Effector memory CD8-positive, alpha-beta T cell (primary cell): ENCODE data around the gene IQSEC1.
A peak's percentile ranks its signal among the peaks of the same experiment; 100 is the strongest.

Source experiments
- ATAC-seq: fragments of 150-1000 bp; cut with Tn5 transposase; replicated peaks from 2 replicates; pipeline ENCODE4 v1.10.0; 2021; ENCODE audit warnings: mild to moderate bottlenecking, moderate library complexity
- DNase-seq, 3 experiments: peaks; one replicate each; pipeline ENCODE4 v3.0.0; 2021
- H3K27ac Mint-ChIP-seq, 2 donors: one replicate each; pipeline ENCODE4 v1.8.0; 2022; ENCODE audit warnings: mild to moderate bottlenecking in 2 of 2, mixed read lengths in 2 of 2, moderate library complexity in 2 of 2
- H3K27me3 Mint-ChIP-seq, 2 donors: one replicate each; pipeline ENCODE4 v1.8.0; 2022; ENCODE audit warnings: mixed read lengths in 2 of 2
- H3K36me3 Mint-ChIP-seq: one replicate; pipeline ENCODE4 v1.8.0; 2022; ENCODE audit warnings: mild to moderate bottlenecking, moderate library complexity, mixed read lengths; ENCODE audit not compliant: insufficient read depth
- H3K4me1 Mint-ChIP-seq, 2 donors: one replicate each; pipeline ENCODE4 v1.8.0; 2022; ENCODE audit warnings: low read depth in 2 of 2, mixed read lengths in 2 of 2
- H3K4me3 Mint-ChIP-seq, 2 donors: one replicate each; pipeline ENCODE4 v1.8.0; 2022; ENCODE audit warnings: mild to moderate bottlenecking in 2 of 2, mixed read lengths in 2 of 2, moderate library complexity in 2 of 2
- H3K9me3 Mint-ChIP-seq, 2 donors: one replicate each; pipeline ENCODE4 v1.8.0; 2022; ENCODE audit warnings: mixed read lengths in 2 of 2

IQSEC1 gene

DNA sequence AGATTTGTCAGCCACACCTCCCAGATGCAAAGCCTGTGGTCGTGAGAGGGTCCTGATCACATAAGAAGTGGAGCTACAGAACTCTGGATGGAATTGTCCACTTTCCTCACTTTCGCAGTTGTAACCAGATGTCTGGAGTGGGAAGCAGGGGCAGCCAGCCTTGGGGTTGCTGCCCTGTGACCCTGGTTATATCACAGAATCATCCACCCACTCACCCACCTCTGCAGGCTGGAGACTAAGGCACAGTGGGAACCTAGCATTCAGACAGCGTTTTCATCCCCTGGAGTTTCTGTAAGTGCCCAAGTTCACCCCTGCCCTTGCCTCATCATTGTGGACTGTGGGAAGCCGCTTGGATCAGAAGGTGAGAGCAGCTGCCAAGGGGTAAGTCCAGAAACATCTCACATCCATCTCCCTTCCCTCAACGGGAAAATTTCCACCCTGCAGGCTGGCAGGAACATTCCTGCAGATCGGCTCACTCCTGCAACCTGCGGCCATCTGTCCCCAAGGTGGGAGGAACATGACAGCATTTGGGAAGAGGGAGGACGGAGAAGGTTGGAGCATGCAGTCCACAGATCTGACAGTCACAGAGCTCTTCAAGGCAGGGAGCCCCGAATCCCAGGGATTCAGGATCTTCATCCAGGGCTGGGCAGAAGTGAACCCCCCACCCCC is 2.9 kb upstream of the IQSEC1 start:
- no peak overlapping the region for H3K27ac Mint-ChIP-seq
- DNase-seq (no peak), ATAC-seq (no peak)
- no peak overlapping the region for H3K4me3 Mint-ChIP-seq
- peaks cover 24 to 25% of the 10 kb centered on the region in 2 donors for H3K4me1 Mint-ChIP-seq
- H3K27me3 Mint-ChIP-seq = peaks cover 7 to 27% of the 10 kb centered on the region in 2 donors
- peaks cover 7% of the 10 kb centered on the region for H3K36me3 Mint-ChIP-seq
- H3K9me3 Mint-ChIP-seq = no peaks in the 10 kb centered on the region

DNA sequence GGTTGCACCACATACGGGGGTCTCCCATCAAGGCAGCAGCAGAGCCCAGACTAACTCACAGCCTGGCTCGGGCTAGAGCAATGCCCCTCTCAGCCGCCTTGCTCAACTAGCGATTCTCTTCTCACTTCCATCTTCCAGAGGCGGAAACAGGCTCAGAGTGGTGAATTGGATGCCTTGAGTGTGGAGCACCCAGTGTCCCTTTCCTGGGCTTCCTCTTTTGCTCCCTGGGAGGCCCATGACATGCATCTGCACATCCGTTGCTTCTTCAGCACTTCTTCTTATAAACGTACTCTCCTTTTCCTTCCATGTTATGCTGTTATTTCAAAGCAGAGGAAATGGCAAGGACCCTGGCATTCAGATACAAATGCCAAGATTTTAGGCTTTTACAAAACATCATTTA is 2.1 kb upstream of the IQSEC1 start:
- no peaks in the 10 kb centered on the region for H3K9me3 Mint-ChIP-seq
- DNase-seq (no peak), ATAC-seq (no peak)
- no peak overlapping the region for H3K27ac Mint-ChIP-seq
- peaks cover 7% of the 10 kb centered on the region for H3K36me3 Mint-ChIP-seq
- peaks cover 28 to 29% of the 10 kb centered on the region in 2 donors for H3K4me1 Mint-ChIP-seq
- peaks cover 7 to 25% of the 10 kb centered on the region in 2 donors for H3K27me3 Mint-ChIP-seq
- H3K4me3 Mint-ChIP-seq = no peak overlapping the region

DNA sequence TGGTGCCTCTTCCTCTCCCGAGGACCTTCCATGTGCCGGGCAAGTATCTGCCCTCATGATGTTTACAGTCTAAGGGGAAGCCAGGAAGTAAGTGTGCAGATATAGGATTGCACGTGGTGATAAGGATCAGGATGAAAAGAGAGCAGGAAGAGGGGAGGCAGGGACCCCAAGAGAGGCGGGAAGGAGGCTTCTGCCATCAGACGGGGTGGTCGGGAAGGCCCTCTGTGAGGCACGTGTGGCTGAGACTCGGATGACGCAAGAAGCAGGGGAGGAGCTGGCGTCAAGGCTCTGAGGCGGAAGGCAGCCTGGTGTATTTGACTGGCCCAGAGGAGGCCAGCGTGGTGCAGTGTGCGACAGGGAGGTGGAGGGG is 762 bp upstream of the IQSEC1 start:
- H3K36me3 Mint-ChIP-seq = peaks cover 9% of the 10 kb centered on the region
- ATAC-seq = no peak
- H3K4me1 Mint-ChIP-seq = peaks cover 40 to 41% of the 10 kb centered on the region in 2 donors
- H3K4me3 Mint-ChIP-seq = peak overlapping the region; percentile 77 to 78
- DNase-seq = no peak
- H3K27me3 Mint-ChIP-seq = peaks cover 7 to 17% of the 10 kb centered on the region in 2 donors
- peak overlapping the region; percentile 83 to 93 for H3K27ac Mint-ChIP-seq
- no peaks in the 10 kb centered on the region for H3K9me3 Mint-ChIP-seq

DNA sequence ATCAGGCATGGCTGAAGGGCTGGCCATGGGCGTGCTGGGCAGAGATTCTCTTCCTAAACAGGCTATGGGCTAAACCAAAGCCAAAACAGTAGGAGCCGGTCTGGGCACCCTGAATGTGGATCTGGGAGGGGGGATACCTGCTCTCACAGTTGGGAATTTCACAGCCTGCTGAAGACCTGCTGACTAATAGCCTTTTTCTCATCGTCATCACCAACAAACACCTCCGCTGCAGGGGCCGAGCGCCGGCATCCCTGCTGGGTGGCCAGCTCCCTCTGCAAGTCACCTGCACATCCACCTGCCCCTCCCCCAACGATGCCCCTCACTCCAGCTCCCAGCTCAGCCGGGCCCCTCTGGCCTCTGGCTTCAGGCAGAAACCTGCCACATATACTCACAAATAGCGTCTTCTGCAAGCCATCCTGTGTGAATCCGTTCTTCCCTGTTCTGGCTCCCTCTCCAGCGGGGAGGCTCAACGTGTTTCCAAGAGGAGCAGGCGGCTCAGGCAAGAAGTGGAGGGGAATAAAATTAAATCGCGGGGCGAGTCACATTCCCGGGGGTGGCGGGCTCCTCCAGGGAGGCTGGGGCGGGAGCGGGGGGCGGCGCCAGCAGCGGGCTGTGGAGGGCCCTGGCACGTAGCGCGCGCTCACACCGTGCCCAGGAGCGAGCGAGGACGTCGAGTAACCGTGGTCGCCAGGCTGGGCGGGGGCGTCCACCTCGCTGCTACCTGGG is 466 bp downstream of the IQSEC1 start:
- Mint-ChIP-seq H3K27ac (peak overlapping the region; percentile 83 to 93), H3K36me3 (peaks cover 9% of the 10 kb centered on the region), H3K27me3 (peaks cover 7 to 17% of the 10 kb centered on the region in 2 donors), H3K4me1 (peaks cover 36 to 41% of the 10 kb centered on the region in 2 donors), H3K4me3 (peak overlapping the region; percentile 77 to 78), H3K9me3 (no peaks in the 10 kb centered on the region)
- ATAC-seq (peak; percentile 46), DNase-seq (no peak)

DNA sequence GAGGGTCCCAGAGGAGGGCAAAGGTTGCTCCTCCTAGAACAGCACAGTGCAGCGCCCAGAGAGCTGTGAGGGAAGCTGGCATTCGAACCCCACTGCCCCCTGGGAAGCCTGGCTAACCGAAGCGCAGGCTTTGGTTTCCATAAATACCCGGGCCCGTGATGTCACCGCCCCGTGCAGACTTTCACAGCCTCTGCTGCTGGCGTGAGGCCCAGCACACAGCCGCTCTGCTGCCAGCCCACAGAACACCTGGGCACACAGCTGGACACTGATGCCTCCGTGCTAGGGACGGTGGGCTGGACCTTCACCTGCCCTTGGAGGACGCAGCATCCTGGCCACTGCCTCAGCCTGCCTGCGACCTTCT is 1.0 kb downstream of the IQSEC1 start:
- Mint-ChIP-seq H3K4me1 (peaks cover 35 to 42% of the 10 kb centered on the region in 2 donors), H3K9me3 (no peaks in the 10 kb centered on the region), H3K27ac (peak overlapping the region; percentile 83 to 93)

DNA sequence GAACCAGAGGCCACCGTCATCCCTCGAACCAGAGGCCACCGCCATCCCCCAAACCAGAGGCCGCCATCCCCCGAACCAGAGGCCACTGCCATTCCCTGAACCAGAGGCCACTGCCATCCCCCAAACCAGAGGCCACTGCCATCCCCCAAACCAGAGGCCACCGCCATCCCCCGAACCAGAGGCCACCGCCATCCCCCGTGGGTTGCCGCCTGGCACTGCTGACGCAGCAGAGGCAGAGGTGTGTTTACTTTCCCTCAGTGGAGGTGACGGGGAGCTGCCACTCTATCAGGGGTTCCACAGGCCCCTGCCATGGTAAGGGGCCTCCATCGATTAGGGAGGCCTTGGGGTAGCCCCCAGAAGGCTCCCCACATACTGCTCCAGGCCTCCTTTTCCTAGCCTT is 1.5 kb downstream of the IQSEC1 start:
- ATAC-seq = no peak
- Mint-ChIP-seq H3K4me1 (peaks cover 35 to 43% of the 10 kb centered on the region in 2 donors), H3K9me3 (no peaks in the 10 kb centered on the region), H3K27ac (peak overlapping the region in 1 of 2 donors; percentile 93), H3K4me3 (peak overlapping the region in 1 of 2 donors; percentile 77), H3K36me3 (peaks cover 9% of the 10 kb centered on the region), H3K27me3 (peaks cover 7 to 17% of the 10 kb centered on the region in 2 donors)
- no peak for DNase-seq

More for the DNA sequence above, 1.0 kb downstream of the IQSEC1 start:
- DNase-seq = no peak
- ATAC-seq = no peak
- Mint-ChIP-seq H3K36me3 (peaks cover 9% of the 10 kb centered on the region), H3K4me3 (peak overlapping the region; percentile 77 to 78), H3K27me3 (peaks cover 7 to 17% of the 10 kb centered on the region in 2 donors)

DNA sequence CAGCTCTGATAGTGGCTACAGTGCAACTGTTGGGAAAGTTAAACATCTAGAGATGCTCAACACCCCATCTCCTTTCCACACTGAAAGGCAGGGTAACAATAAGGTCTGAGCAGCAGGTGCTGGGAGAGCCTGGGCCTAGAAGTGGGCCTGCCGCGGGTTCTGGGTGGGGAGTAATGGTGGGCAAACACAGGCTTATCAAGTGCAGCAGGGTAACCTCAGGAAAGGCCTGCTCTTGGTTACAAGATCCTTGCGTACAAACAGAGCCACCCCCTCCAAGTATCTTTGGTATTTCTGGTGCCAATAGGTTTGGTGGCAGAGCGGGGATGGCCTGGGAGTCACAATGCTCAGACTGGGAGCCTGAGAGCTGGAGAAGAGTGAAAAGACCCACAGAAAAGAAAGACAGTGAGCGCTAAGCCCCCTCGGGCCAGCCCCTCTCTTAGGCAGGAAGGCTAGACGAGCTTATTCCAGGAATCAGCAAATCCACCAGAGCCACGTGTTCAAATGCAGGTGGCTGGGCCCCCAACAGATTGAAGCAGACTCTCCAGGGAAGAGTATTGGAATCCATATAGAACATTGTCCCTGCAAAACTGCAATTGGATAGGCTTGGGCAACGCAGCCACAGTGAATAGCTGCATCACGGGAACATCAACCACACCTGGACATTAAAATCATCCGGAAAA is 2.7 kb downstream of the IQSEC1 start:
- H3K27ac Mint-ChIP-seq = peak overlapping the region; percentile 89 to 92
- H3K36me3 Mint-ChIP-seq = peaks cover 9% of the 10 kb centered on the region
- peaks cover 7 to 17% of the 10 kb centered on the region in 2 donors for H3K27me3 Mint-ChIP-seq
- H3K4me3 Mint-ChIP-seq = peak overlapping the region; percentile 45 to 75
- ATAC-seq = no peak
- DNase-seq = no peak
- H3K4me1 Mint-ChIP-seq = peaks cover 35 to 52% of the 10 kb centered on the region in 2 donors
- H3K9me3 Mint-ChIP-seq = no peaks in the 10 kb centered on the region

DNA sequence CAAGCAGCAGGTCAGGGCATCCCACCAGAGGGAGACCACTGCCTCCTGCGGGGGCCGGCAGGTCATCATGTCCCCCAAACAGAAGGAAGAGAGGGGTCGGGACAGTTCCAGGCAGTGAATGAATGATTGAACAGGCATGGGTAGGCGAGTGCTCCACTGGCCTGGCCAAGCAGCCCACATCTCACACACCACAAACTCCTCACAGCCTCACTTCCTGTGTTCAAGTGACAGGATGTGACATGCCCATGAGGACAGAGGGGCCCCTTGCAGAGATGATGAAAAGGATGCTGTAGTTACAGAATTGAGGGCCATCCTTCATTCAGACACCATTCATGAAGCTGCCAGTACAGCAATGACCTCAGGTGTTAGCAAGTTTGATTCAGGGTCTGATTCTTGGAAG is 3.7 kb downstream of the IQSEC1 start:
- peak; percentile 81 for ATAC-seq
- H3K4me1 Mint-ChIP-seq = peaks cover 35 to 56% of the 10 kb centered on the region in 2 donors
- peak overlapping the region; percentile 65 to 75 for H3K4me3 Mint-ChIP-seq
- H3K27me3 Mint-ChIP-seq = peaks cover 7 to 11% of the 10 kb centered on the region in 2 donors
- peak overlapping the region; percentile 89 to 92 for H3K27ac Mint-ChIP-seq
- peaks cover 9% of the 10 kb centered on the region for H3K36me3 Mint-ChIP-seq
- DNase-seq = peak; percentile 53 to 57 (median 57)
- no peaks in the 10 kb centered on the region for H3K9me3 Mint-ChIP-seq

DNA sequence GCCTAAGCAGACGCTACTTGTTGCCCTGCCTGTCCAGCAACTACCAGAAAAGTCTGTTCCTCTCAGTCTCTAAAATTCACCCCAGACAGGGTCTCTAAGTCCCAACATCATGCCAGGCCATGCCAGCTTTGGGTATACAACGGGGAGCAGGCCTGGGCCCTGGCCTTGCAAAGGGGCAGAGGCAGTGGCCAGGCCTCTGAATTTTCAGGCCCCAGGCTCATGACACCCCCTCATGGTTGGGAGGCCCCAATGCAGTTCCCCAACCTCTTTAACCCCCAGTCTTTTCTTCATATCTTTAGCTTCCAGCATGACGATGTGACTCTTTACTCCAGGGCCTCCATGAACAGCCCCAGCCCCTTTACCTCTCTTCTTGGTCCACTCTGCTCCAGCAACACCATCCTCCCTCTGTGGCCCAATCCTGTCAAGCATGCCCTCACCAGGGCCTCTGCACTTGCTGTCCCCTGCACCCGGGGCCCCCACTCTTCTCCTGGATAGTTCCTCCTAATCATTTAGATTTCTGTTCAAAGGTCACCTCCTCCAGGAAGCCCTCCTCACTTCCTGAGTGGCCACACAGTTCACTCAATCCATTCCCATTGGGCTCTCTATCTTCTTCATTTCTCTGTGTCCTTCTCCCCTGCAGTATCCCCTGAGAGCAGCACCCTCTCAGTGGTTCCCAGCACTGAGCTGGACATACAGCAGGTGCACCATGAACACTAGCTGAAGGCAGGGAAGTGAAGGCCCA is 4.8 kb downstream of the IQSEC1 start:
- no peak for ATAC-seq
- peaks cover 9% of the 10 kb centered on the region for H3K36me3 Mint-ChIP-seq
- DNase-seq = no peak
- H3K27ac Mint-ChIP-seq = peak overlapping the region; percentile 89 to 92
- peak overlapping the region in 1 of 2 donors; percentile 13 for H3K4me3 Mint-ChIP-seq
- no peaks in the 10 kb centered on the region for H3K9me3 Mint-ChIP-seq
- peaks cover 28 to 50% of the 10 kb centered on the region in 2 donors for H3K4me1 Mint-ChIP-seq
- H3K27me3 Mint-ChIP-seq = peaks cover 0 to under 1% of the 10 kb centered on the region in 2 donors

DNA sequence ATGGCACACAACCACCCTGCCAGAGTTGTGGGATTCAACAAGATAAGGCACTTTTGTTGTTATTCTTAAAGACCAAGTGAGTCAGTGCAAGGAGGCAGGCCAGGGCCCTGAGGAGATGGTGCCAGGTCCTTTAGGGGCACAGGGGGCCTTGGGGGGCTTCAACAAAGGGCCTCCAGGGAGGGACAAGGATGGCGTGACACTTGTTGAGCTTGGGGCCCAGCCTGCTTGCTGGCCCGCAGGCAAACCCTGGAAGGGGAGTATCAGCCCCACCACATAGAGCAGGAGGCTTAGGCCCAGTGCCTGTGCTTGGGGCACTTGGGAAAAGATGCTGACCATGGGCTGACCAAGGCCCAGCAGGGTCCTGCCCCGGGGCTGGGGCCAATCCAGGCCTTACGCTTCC is 5.5 kb downstream of the IQSEC1 start:
- Mint-ChIP-seq H3K4me1 (peaks cover 31 to 48% of the 10 kb centered on the region in 2 donors), H3K36me3 (peaks cover 6% of the 10 kb centered on the region), H3K27ac (peak overlapping the region in 1 of 2 donors; percentile 89), H3K4me3 (no peak overlapping the region), H3K9me3 (no peaks in the 10 kb centered on the region), H3K27me3 (no peaks in the 10 kb centered on the region)
- DNase-seq = no peak
- ATAC-seq = no peak

DNA sequence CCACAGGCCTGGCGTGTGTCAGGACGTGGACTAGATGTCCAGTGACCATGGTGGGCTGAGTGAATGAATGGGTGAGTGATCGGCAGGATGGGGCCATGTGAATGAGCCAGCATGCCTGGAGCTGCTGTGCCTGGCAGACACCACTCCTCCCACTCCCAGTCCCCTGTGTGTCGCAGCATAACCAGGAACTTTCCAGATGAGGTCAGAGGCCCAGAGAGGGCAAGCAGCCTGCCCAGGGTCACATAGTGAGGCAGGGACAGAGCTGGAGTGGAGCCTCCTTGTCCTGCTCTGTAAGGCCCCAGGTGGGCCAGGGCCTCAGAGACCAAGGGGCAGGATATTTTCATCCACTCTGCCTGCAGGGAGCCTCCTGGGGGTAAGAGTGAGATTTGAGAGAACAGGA is 6.4 kb downstream of the IQSEC1 start:
- Mint-ChIP-seq H3K9me3 (no peaks in the 10 kb centered on the region), H3K36me3 (peaks cover 6% of the 10 kb centered on the region), H3K4me1 (peaks cover 29 to 43% of the 10 kb centered on the region in 2 donors), H3K4me3 (no peak overlapping the region), H3K27ac (peak overlapping the region; percentile 34 to 54), H3K27me3 (no peaks in the 10 kb centered on the region)
- no peak for DNase-seq
- no peak for ATAC-seq

DNA sequence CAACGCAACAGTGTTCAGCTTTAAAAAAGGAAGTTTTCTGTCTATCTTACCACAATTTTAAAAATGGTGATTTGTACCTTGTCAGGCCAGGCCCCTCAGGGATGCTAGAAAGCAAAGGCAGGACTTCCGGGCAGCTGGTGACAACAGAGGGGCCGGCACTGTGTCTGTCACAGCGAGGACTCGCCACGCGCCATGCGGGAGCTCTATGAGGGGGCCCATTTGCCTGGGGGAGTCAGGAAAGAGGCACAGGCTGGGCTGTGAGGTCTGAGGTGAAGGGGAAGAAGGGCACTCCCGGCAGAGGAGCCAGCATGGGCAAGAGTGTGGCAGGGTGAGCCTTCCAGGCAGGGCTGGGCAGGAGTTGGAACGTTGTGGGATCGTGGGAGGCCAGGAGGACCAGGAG is 7.0 kb downstream of the IQSEC1 start:
- Mint-ChIP-seq H3K9me3 (no peaks in the 10 kb centered on the region), H3K27ac (peak overlapping the region; percentile 27 to 54), H3K4me1 (peaks cover 29 to 41% of the 10 kb centered on the region in 2 donors), H3K27me3 (no peaks in the 10 kb centered on the region), H3K36me3 (peaks cover 6% of the 10 kb centered on the region), H3K4me3 (peak overlapping the region in 1 of 2 donors; percentile 29)
- ATAC-seq (no peak), DNase-seq (no peak)

DNA sequence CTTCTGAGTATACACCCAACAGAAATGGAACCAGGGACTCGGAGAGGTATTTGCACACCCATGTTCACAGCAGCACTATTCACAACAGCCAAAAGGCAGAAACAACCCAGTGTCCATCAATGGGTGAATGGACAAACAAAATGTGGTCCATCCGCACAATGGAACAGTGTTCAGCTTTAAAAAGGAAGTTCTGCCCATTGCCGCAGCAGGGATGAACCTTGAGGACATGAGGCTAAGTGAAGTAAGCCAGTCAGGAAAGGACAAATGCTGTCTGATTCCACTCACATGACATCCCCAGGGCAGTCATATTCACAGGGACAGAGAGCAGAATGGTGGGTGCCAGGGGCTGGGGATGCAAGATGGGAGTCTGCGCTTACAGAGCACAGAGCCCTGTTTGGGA is 7.5 kb downstream of the IQSEC1 start:
- H3K4me3 Mint-ChIP-seq = no peak overlapping the region

More for the DNA sequence above, 7.5 kb downstream of the IQSEC1 start:
- Mint-ChIP-seq H3K4me1 (peaks cover 29 to 41% of the 10 kb centered on the region in 2 donors), H3K27me3 (no peaks in the 10 kb centered on the region), H3K27ac (peak overlapping the region; percentile 27 to 52), H3K36me3 (peaks cover 6% of the 10 kb centered on the region), H3K9me3 (no peaks in the 10 kb centered on the region)
- ATAC-seq (no peak), DNase-seq (no peak)
